ENCODE results near the gene ZBTB16. TPM values are rescaled to one million over a fixed set of nuclear protein-coding genes. Genes with fewer than 3 reads are reported as not detected.

The ZBTB16 gene
- total RNA-seq, 2 donors from 2014 or later, result 6.1 to 10.6 TPM

- no peak for ATAC-seq (replicated peaks)
- Mint-ChIP-seq H3K27ac (no peak overlapping the region), H3K27me3 (no peaks in the 10 kb centered on the region), H3K9me3 (no peaks in the 10 kb centered on the region), H3K4me1 (peaks cover 40% of the 10 kb centered on the region), H3K36me3 (ENCODE audit: low read depth) (peaks cover 17% of the 10 kb centered on the region), H3K4me3 (peak overlapping the region; percentile 73)
These were observed 20.1 kb downstream of the ZBTB16 start for GRCh38 chr11:114079511-114080065.

- Mint-ChIP-seq H3K9me3 (no peaks in the 10 kb centered on the region), H3K36me3 (ENCODE audit: low read depth) (peaks cover 11% of the 10 kb centered on the region), H3K4me1 (peaks cover 35% of the 10 kb centered on the region), H3K4me3 (peak overlapping the region; percentile 73), H3K27ac (peak overlapping the region; percentile 50), H3K27me3 (no peaks in the 10 kb centered on the region)
- ATAC-seq (replicated peaks), result peak; percentile 62
These were observed 20.7 kb downstream of the ZBTB16 start for GRCh38 chr11:114080219-114080618.

GRCh38 chr11:114080769-114081168 is 21.3 kb downstream of the ZBTB16 start:
- Mint-ChIP-seq H3K4me3 (peak overlapping the region; percentile 73), H3K4me1 (peaks cover 32% of the 10 kb centered on the region), H3K9me3 (no peaks in the 10 kb centered on the region), H3K36me3 (ENCODE audit: low read depth) (peaks cover 8% of the 10 kb centered on the region), H3K27ac (no peak overlapping the region), H3K27me3 (no peaks in the 10 kb centered on the region)
- ATAC-seq (replicated peaks), result no peak

GRCh38 chr11:114081641-114082414 is 22.3 kb downstream of the ZBTB16 start:
- peaks cover 31% of the 10 kb centered on the region for H3K4me1 Mint-ChIP-seq
- no peaks in the 10 kb centered on the region for H3K27me3 Mint-ChIP-seq
- peaks cover 5% of the 10 kb centered on the region for H3K36me3 Mint-ChIP-seq (ENCODE audit: low read depth)
- ATAC-seq (replicated peaks), result no peak
- peak overlapping the region; percentile 73 for H3K4me3 Mint-ChIP-seq
- no peaks in the 10 kb centered on the region for H3K9me3 Mint-ChIP-seq
- H3K27ac Mint-ChIP-seq, result peak overlapping the region; percentile 14

- H3K36me3 Mint-ChIP-seq (ENCODE audit: low read depth), result peaks cover 3% of the 10 kb centered on the region
These were observed 22.9 kb downstream of the ZBTB16 start for GRCh38 chr11:114082415-114082748.

GRCh38 chr11:114082767-114083181 is 23.3 kb downstream of the ZBTB16 start:
- Mint-ChIP-seq H3K36me3 (ENCODE audit: low read depth) (no peaks in the 10 kb centered on the region), H3K27ac (no peak overlapping the region), H3K4me3 (peak overlapping the region; percentile 29), H3K4me1 (peaks cover 31% of the 10 kb centered on the region), H3K27me3 (no peaks in the 10 kb centered on the region), H3K9me3 (no peaks in the 10 kb centered on the region)
- no peak for ATAC-seq (replicated peaks)

More at GRCh38 chr11:114082415-114082748, 22.9 kb downstream of the ZBTB16 start:
- H3K4me3 Mint-ChIP-seq, result peak overlapping the region; percentile 29
- peaks cover 31% of the 10 kb centered on the region for H3K4me1 Mint-ChIP-seq
- ATAC-seq (replicated peaks), result no peak
- no peaks in the 10 kb centered on the region for H3K27me3 Mint-ChIP-seq
- no peaks in the 10 kb centered on the region for H3K9me3 Mint-ChIP-seq
- H3K27ac Mint-ChIP-seq, result no peak overlapping the region

GRCh38 chr11:114083391-114084252 is 24.1 kb downstream of the ZBTB16 start:
- peaks cover 27% of the 10 kb centered on the region for H3K4me1 Mint-ChIP-seq
- no peak for ATAC-seq (replicated peaks)
- peak overlapping the region; percentile 29 for H3K4me3 Mint-ChIP-seq
- no peaks in the 10 kb centered on the region for H3K27me3 Mint-ChIP-seq
- no peaks in the 10 kb centered on the region for H3K36me3 Mint-ChIP-seq (ENCODE audit: low read depth)
- H3K9me3 Mint-ChIP-seq, result no peaks in the 10 kb centered on the region
- no peak overlapping the region for H3K27ac Mint-ChIP-seq

GRCh38 chr11:114084414-114084813 is 24.9 kb downstream of the ZBTB16 start:
- Mint-ChIP-seq H3K4me1 (peaks cover 20% of the 10 kb centered on the region), H3K9me3 (no peaks in the 10 kb centered on the region), H3K27ac (no peak overlapping the region), H3K36me3 (ENCODE audit: low read depth) (no peaks in the 10 kb centered on the region), H3K4me3 (peak overlapping the region; percentile 29), H3K27me3 (no peaks in the 10 kb centered on the region)
- ATAC-seq (replicated peaks), result no peak

- Mint-ChIP-seq H3K4me1 (peaks cover 12% of the 10 kb centered on the region), H3K4me3 (peak overlapping the region; percentile 42), H3K27me3 (no peaks in the 10 kb centered on the region), H3K36me3 (ENCODE audit: low read depth) (no peaks in the 10 kb centered on the region), H3K9me3 (no peaks in the 10 kb centered on the region), H3K27ac (no peak overlapping the region)
- no peak for ATAC-seq (replicated peaks)
These were observed 26.7 kb downstream of the ZBTB16 start for GRCh38 chr11:114085965-114086793.

GRCh38 chr11:114087025-114087424 is 27.5 kb downstream of the ZBTB16 start:
- peak overlapping the region; percentile 47 for H3K27ac Mint-ChIP-seq

GRCh38 chr11:114088216-114088615 is 28.7 kb downstream of the ZBTB16 start:
- no peak overlapping the region for H3K4me3 Mint-ChIP-seq
- H3K4me1 Mint-ChIP-seq, result peaks cover 12% of the 10 kb centered on the region
- peak overlapping the region; percentile 18 for H3K27ac Mint-ChIP-seq
- ATAC-seq (replicated peaks), result no peak
- no peaks in the 10 kb centered on the region for H3K27me3 Mint-ChIP-seq
- H3K36me3 Mint-ChIP-seq (ENCODE audit: low read depth), result no peaks in the 10 kb centered on the region
- H3K9me3 Mint-ChIP-seq, result no peaks in the 10 kb centered on the region

More at GRCh38 chr11:114087025-114087424, 27.5 kb downstream of the ZBTB16 start:
- Mint-ChIP-seq H3K36me3 (ENCODE audit: low read depth) (no peaks in the 10 kb centered on the region), H3K9me3 (no peaks in the 10 kb centered on the region), H3K27me3 (no peaks in the 10 kb centered on the region), H3K4me3 (peak overlapping the region; percentile 42), H3K4me1 (peaks cover 12% of the 10 kb centered on the region)
- ATAC-seq (replicated peaks), result peak; percentile 65

- Mint-ChIP-seq H3K9me3 (no peaks in the 10 kb centered on the region), H3K36me3 (ENCODE audit: low read depth) (no peaks in the 10 kb centered on the region), H3K4me3 (no peak overlapping the region), H3K27me3 (no peaks in the 10 kb centered on the region), H3K27ac (peak overlapping the region; percentile 18), H3K4me1 (peaks cover 12% of the 10 kb centered on the region)
- ATAC-seq (replicated peaks), result no peak
These were observed 29.3 kb downstream of the ZBTB16 start for GRCh38 chr11:114088836-114089235.

GRCh38 chr11:114089748-114090147 is 30.2 kb downstream of the ZBTB16 start:
- ATAC-seq (replicated peaks), result no peak
- no peaks in the 10 kb centered on the region for H3K9me3 Mint-ChIP-seq
- no peak overlapping the region for H3K4me3 Mint-ChIP-seq
- H3K36me3 Mint-ChIP-seq (ENCODE audit: low read depth), result no peaks in the 10 kb centered on the region
- peaks cover 12% of the 10 kb centered on the region for H3K4me1 Mint-ChIP-seq
- no peak overlapping the region for H3K27ac Mint-ChIP-seq
- no peaks in the 10 kb centered on the region for H3K27me3 Mint-ChIP-seq

Data from activated T-helper 17 cell treated with anti-CD3 and anti-CD28 coated beads, Interleukin-2, amount 50 U/mL, for 72 hours (primary cell).